ENCODE data around the gene TBRG4.

TBRG4 gene

DNA sequence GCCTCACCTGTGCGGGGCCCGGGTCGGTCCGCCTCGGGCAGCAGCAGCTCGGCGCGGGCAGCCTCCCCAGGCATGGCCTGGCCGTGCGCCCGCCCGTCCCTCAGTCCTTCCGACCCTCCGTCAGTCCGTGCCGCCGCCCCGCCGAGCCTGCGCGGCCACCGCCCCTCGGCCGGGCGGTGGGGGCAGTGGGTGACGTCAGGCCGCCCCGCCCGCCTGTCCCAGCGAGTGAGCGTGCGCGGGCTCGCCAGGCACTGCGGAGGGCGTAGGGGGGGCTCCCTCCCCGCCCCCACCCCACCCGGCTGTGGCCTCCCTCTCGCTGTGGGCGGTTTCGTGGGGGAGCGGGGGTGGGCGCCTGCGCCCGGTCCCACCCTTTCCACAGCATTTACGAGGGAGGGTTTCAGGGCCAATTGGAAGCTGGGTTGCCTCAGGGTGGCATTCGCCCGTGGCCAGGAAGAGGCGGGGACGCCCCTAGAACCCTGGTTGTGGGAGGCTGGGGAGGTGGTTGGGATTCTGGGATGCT, 22.6 kb downstream of the TBRG4 start, which contains the start of gene NACAD:
TSS of gene NACAD (minus strand) at position 149 of the 520 bp plus-strand sequence. CDS start at position 74, 75 bp downstream.
- peak; percentile 49 for DNase-seq

DNA sequence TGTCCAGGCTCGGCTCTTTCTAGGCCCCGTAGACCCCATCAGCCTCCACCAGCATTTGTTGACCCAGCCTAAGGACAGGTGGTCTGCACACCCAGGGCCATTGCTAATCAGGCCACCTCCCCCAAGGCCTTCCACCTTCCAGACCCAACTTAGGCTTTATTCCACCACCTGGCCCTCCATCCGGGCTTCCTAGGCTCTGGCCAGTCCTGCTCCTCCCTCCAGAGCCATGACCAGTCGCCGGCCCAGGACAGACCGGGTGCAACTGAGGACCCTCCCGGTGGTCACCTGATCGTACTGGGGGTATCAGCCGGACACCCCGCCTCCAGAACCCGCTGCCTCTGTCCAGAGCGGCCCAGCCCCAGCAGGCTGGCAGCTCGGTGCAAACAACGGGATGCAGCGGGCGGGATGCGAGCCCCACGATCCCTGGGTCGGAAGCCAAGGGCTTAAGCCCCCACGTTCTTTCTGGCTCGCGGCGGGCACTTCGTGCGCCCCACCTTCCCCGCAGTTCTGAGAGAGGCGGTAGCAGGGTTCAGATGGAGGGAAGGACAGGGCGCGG, 23.3 kb downstream of the TBRG4 start:
- DNase-seq, result no peak

GRCh38 chr7:45087301-45088145, 24.0 kb downstream of the TBRG4 start:
- DNase-seq, result no peak

GRCh38 chr7:45086331-45087065, 25.0 kb downstream of the TBRG4 start:
- no peak for DNase-seq

- no peak for DNase-seq
Observed at GRCh38 chr7:45085619-45086200, 25.8 kb downstream of the TBRG4 start.

DNA sequence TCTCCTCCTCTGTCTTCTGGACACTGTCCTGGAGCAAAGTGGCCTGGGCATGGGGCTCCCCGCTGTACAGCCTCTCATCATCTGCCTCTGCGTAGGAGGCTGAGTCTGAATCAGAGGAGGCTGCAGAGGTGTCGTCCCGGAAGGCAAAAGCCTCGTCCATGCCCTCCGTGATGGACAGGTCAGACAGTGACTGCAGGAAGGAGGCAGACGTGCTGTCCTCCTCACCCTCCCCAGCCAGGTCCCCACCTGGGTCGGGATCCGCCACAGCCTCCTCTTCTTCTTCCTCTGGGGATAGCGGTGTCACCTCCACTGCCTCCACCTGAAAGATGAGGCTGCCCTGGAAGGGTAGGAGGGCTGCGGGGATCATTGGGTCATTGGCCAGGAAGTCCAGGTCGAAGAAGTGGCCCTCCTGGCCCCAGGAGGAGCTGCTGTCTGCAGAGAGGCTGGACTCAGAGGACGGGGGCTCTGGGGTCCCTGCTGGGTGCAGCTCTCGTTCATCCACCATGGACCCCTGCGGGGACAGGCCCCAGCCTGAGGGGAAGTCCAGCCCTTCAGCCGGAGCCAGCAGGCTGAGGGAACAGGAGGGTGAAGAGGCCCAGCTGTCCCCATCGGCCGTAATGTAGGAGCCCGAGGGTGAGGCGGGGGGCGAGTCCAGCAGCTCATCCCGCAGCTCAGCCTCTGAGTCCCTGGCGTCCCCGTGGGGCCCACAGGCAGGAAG, 26.4 kb downstream of the TBRG4 start:
- no peak for DNase-seq

DNA sequence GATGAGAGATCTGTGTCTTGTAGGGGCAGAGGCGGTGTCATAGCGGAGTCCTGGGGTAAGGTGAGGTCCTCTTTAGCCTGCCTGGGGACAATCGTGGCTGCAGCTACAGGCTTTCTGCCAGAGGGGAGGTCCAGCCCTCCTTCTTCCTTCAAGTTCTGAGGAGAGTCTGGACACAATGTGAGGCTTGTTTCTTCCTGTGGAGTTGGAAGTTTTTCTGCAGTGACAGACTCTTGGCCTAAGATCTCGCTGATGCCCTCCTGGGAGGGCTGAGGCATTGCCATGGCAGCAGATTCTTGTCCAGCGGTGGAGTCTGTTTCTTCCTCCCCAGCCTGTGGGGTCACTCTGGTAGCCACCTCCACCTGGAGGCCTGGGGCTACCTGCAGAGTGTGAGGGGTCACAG, 27.2 kb downstream of the TBRG4 start:
- no peak for DNase-seq

GRCh38 chr7:45082831-45083331, 28.6 kb downstream of the TBRG4 start:
- DNase-seq, result no peak

DNA sequence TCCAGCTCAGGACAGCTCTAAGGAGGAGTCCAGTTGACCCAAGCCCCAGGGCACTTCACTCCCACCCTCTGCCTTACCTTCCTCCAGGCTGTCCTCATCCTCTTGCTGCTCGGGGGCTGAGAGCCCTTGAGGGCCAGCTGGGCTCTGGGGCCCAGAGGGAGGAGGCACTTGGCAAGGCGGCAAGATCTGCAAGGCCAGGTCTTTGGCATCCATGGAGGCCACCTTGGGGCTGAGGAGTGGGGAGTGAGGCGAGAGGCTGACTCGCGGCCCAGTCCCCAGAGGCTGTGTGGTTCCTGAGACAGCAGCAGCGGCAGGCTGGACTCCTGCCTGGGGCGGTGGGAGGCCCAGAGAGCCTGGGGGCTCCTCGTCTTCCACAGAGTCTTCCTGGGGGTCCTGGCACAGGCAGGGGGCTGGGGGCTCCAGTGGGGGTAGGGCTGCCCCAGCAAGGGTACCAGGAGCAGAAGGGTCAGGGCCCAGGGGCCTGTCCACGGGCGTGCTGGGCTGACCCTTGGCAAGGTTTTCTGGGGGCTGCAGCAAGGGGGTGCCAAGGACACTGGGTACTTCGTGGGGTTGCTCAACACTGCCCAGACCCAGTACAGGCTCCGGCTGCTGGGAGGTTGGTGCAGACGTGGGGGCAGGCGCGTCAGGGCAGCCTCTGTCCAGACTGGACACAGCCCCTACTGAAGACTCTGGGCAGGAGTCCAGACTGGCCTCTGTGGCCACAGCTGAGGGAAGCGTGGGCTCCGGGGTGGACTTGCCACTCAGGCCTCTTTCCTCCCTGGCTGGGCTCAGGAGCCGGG, 29.3 kb downstream of the TBRG4 start:
- DNase-seq, result no peak

GRCh38 chr7:45081670-45081974, 29.9 kb downstream of the TBRG4 start:
- DNase-seq, result no peak

- no peak for DNase-seq
Observed at GRCh38 chr7:45080958-45081669, 30.4 kb downstream of the TBRG4 start.

GRCh38 chr7:45080265-45080957, 31.1 kb downstream of the TBRG4 start:
- no peak for DNase-seq

GRCh38 chr7:45078125-45078681, 33.3 kb downstream of the TBRG4 start:
- no peak for DNase-seq

DNA sequence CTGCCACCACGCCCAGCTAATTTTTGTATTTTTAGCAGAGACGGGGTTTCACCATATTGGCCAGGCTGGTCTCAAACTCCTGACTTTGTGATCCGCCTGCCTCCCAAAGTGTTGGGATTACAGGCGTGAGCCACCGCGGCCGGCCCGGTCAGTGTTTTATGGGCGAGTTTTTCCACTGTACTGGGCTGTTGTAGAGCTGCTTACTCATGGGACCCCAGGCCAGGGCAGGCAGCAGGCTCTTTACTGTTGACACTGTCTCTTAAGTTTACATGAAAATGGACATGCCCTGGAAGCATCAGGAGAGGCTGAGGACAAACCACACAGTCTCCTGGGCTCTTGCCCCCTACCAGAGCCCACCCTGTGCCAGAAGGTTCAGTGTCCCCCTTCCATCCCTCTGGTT, 33.9 kb downstream of the TBRG4 start:
- no peak for DNase-seq

DNA sequence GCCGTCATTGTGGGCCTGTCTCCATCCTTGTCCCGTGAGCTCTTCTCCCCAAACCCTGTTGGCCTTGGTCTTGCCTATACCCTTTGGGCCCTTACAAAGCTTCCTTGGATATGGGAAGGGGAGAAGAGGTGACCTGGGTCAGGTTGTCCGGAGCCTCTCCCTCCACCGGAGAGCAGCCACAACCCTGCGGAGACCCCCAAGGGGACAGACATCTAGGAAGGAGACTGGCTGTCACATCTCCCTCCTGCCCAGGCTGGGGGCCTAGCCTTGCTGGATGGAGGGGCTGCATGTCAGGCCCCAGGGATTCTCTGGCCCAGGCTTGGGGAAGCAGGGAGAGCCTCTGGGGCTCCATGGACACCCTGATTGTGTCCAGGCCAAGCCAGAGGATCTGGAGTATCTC, 34.6 kb downstream of the TBRG4 start:
- DNase-seq, result no peak

DNA sequence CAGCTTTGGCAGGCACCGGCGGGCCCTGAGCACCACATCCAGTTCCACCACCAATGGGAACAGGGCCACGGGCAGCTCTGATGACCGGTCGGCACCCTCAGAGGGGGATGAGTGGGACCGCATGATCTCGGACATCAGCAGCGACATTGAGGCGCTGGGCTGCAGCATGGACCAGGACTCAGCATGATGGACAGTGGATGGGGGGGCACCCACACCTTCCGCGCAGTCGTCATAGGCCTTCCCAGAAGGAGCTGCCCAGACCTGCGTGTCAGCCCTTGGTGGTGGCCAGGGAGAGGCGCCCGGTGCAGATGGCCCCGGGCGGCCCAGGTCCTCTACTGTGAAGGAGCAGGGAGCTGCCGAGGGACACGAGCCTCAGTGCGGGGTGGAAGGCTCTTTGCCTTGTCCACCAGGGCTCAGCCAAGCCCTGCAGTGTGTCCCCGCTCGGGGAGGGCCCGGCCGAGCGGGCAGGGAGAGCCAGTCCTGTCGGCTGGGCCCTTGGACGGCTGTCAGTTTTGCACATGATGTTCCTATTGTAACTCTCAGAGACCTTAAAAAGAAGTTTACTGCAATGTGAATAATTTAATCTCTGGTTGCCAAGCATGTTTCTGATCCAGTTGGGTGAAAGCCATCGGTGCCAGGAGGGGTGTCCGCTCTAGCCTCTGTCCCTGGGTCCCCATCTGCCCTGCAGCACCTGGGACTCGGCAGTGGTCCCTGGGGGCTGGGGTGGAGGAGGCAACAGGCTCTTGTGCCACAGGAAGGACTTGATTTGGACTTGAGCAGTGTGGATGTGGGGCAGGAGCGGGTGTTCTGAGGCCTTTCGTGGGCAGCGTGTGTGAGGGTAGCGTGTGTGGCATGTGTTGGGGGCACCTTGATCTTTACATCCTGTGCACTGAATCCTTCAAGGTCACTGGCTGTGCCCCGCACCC, 35.4 kb downstream of the TBRG4 start:
- no peak for DNase-seq

DNA sequence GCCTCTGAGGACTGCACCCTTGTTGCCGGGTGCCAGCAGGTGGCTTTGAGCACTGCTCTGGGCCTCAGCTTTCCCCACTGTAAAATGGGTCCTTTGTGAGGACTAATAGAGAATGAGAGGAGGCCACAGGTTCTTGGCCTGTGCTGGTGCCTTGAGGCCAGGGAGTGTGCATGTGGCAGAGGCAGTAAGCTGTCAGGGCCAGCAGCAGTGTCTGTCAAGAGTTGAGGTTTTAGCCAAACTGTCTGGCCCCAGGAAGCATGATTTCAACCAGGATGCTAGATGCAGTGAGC, 36.2 kb downstream of the TBRG4 start:
- DNase-seq, result no peak

DNA sequence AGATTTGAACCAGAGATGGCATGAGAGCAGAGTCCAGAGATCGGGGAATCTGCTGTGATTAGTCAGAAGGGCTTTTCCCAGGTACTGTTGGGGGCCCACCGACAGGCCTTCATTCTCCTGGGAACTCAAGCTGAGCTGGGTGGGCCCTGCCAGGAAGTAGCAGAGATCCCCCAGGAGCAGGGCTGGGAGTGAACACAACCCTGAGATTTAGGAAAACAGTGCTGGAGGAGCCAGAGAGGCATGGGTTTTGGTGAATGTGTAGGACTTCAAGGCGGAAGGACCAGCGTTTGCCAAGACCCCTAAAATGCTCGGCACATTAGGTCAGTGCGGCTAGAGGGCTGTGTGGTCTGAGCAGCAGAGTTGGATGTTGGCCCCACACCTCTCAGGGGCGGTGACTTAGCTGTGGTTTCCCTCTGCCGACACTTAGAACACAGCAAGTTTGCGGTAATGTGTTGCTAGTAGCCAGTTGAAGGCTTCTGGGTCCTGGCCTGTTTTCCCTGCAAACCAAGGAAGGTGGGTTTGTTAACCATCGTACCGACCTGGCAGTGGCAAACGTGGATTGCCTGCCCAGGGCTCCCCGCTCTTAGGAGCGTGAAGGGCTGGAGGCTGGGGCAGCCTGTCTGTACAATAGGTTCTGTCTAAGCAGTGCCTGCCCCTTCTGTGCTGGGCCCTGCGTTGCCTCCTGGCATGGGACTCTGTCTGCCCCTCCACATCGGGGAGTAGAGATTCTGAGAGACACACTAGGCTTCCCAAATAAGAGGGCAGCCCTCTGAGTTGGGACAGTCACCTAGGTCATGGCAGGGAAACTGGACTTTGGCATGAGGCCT, 36.8 kb downstream of the TBRG4 start:
- no peak for DNase-seq
